GM19438 (cell line): ENCODE results near the gene STX4.
"Not testable (repeated sequence)": the region's sequence is repeated elsewhere in the genome, so short reads cannot be mapped to it uniquely, and the experiment has no call there.

ENCODE experiments used
- ATAC-seq: cut with Tn5 transposase; IDR thresholded peaks from one replicate; pipeline ENCODE4 v1.9.1; 2021; ENCODE audit warnings: low read depth; ENCODE audit not compliant: unreplicated experiment

STX4 gene

DNA sequence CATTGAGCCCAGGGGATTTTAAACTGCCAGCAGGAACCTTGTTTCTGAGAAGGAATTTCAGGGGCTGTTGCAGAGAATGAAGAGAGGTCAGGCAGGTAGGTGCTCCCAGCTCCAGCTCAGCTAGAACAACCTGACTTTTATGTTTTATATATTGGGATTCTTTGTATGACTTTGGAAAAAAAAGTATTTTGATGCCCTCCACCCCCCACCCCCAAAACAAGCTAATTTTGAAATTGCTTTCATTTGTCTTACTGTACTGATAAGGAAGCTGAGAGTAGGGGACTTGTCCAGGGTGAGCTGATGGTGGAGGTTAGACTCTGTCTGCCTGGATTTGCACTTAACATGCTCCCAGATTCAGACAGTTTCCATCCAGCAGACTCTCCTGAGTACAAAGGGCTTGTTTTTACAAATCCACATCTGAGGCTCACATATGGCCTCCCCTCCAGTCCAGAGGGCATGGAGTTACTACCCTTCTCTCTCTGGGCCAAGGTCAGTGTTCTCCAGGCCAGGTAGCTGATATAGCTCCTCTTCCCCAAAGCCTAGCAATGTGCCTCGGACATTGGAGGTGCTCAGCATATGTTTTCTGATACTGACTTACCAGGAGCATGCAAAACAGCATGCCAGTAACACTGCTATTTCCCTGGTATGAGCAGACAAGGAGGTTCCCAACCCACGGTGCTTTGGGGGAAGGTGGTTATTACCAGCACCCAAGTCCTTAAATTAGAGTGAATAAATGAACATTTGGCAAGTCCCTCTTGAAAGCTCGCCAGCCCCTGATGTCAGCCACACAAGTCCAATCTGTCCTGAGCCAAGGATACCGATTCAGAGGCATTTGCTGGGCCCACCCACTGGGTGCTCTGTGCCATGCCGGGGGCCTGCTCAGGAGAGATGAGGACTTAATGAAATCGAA lies 34.3 kb upstream of the STX4 start:
- no peak for ATAC-seq

GRCh38 chr16:31000671-31001382 lies 32.5 kb upstream of the STX4 start:
- ATAC-seq, result no peak

DNA sequence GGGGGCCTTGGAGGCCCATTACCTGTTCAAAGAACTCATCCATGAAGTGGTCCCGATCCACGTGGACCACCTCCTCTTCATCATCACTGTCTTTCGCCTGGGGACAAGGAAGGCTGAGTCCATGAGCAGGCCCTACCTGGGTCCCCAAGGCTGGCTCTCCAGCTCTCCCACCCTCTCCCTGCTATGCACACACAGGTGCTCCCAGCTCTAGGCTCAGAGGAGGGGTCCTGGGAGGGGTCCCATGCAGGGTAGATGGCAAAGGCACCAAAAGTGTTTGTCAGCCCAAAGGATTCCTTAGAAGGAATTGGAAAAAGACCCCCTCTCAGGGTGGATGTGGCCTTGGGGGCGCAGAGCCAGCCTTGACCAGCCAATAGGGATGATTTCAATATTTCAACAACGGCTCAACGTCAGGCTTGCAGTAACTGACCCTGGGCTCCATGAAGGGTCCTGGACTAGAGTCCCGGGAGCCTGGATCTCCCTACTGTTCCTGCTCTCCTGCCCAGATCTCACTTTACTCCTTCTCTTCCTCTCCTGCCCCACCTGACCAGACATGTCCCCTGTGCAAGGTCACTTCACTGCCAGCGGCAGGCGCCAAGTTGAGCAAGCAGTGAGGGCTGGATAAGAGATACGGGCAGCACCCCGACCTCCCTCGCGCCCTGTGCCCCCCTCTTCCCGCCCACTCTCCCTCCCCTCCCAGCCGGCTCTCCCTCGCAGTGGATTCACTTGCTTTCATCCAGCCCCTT lies 31.7 kb upstream of the STX4 start:
- no peak for ATAC-seq

DNA sequence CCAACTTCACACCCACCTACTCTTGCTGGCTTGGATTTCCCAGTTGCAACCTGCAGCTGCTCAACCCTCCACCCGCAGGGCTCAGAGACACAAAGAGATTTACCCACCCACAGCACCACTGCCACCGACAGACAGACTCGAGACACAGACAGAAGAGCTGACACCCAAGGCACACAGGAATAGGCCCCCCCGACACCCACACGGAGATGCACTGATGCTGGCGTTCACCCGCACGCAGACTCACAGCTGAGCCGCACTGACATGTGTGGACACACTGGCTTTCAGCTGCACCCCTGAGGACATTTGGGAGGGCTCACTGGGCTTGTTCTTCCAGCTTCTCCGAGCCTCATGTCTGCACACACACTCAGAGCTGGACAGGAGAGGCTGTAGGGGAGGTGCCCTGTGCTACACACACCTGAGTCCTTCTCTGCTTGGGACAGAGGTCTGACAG lies 31.1 kb upstream of the STX4 start:
- ATAC-seq, result no peak

- ATAC-seq, result no peak
These were observed 30.5 kb upstream of the STX4 start for GRCh38 chr16:31002862-31003341.

- no peak for ATAC-seq
These were observed 29.6 kb upstream of the STX4 start for GRCh38 chr16:31003744-31004143.

GRCh38 chr16:31004658-31005057 lies 28.7 kb upstream of the STX4 start:
- ATAC-seq, result no peak

DNA sequence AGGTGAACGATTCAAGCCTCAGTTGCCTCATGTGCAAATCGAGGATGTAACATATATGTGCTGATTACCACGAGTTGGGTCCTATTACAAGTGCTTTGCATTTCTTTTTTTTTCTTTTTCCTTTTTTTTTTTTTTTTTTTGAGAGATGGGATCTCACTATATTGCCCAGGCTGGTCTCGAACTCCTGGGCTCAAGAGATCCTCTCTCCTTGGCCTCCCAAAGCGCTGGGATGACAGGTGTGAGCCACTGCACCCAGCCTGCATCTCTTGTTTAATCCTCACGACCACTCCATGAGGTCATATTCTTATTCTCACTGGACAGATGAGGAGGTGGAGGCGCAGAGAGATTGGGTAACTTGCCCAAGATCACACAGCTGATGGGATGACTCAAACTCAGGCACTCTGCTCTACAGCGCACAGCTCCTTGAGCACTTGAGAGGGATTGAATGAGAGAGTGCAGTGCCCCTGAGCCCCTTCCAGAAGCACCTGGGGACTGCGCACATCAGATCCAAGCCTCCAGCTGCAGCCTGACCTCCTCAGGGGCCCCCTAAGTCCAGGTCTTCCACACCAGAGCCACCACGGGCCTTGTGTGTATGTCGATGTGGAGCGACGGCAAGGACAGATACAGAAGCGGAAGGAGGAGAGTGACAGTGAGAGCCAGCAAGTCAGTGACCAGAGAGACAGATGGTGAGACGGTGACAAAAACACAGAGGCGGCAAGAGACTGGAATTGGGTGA lies 27.8 kb upstream of the STX4 start:
- no peak for ATAC-seq

DNA sequence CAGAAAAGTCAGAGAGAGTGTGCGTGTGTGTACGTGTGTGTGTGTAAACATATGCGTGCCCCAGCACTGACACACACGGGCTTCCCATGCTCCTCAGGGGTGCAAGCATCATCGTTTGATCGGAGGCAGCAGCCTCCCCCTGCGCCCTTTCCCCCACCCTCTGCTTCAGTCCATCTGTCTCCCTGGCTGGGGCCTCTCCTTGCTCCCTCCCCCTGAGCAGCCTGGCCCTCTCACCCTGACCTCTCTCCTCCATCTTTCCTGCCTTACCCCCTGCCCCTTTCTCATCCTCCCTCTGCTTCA lies 27.3 kb upstream of the STX4 start:
- no peak for ATAC-seq

- ATAC-seq, result no peak
These were observed 26.8 kb upstream of the STX4 start for GRCh38 chr16:31006589-31006988.

- ATAC-seq, result no peak
These were observed 25.7 kb upstream of the STX4 start for GRCh38 chr16:31007684-31008083.

DNA sequence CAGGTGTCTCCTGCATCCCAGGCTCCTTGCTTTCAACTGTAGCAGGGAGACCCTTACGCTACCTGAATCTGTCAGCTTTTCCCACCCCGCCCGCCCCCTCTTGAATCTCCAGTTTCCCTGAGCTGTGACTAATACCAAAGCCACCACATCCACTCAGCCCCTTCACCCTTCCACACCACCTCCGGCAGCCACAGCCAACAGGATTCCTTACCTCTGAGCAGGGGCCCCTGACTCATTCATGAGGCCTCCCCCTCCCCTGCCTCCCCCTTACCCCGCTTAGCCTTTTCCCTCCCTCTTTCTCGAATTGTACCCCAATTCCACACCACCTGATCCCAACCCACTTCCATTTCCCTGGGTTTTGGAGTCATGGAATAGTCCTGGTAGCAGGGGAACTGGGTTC lies 25.2 kb upstream of the STX4 start:
- ATAC-seq, result no peak

- no peak for ATAC-seq
These were observed 24.8 kb upstream of the STX4 start for GRCh38 chr16:31008551-31008950.

- no peak for ATAC-seq
These were observed 24.2 kb upstream of the STX4 start for GRCh38 chr16:31009120-31009519.

DNA sequence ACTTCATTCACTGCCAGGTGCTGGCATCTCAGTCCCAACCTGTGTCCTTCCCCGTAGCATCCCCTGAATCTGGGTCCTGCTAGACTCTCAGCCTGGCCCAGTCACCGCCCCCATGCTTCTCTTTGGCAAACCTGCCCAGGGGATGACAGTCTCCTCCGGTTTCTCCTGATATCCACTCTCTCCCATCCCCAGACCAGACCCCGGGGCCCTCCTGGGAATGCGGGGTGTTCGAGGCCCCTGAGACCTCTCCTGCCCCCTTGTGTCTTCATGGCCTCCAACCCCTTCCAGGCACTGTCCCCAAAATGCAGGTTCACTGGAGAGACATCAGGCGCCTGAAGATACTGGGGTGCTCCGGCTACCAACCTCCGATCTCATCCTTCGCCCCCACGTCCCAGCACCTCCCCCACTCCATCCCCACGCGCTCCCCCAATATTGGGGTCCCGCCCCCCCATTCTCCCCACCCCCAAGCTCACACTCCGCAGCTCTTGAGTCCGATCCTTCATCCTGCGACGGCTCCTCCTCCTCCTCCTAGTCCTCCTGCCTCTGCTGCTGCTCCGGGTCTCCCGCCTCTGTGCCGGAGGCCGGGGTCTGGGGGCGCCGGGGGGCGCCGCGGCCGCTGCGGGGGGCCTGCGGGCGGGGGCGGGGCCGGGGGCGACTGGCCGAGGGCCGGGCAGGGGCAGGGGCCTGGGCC lies 23.3 kb upstream of the STX4 start:
- ATAC-seq, result no peak

GRCh38 chr16:31010585-31011325 lies 22.6 kb upstream of the STX4 start, which contains the start of gene STX1B:
Gene STX1B (minus strand): TSS chr16:31010638. CDS start chr16:31010396, 242 bp downstream.
- ATAC-seq, result no peak

DNA sequence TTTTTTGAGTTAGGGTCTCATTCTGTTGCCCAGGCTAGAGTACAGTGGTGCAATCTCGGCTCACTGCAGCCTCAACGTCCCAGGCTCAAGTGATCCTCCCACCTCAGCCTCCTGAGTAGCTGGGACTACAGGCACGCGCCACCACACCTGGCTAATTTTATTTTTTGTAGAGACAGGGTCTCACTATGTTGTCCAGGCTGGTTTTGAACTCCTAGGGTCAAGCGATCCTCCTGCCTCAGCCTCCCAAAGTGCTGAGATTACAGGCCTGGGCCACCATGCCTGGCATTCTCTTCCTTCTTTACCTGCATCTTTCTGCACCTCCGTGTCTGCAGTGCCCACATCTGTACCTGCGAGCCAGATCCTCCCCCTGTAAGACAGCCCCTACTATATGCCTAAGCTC lies 21.5 kb upstream of the STX4 start:
- ATAC-seq, result not testable (repeated sequence)

DNA sequence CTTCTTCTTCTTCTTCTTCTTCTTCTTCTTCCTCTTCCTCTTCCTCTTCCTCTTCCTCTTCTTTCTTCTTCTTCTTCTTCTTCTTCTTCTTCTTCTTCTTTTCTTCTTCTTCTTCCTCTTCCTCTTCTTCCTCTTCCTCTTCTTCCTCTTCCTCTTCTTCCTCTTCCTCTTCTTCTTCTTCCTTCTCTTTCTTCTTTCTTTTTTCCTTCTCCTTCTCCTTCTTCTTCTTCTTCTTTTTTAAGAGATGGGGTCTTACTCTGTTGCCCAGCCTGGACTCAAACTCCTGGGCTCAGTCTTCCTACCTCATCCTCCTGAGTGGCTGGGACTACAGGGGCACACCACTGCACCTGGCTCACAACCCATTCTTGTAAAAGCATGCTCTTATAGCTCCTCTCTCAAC lies 20.1 kb upstream of the STX4 start:
- ATAC-seq, result not testable (repeated sequence)

DNA sequence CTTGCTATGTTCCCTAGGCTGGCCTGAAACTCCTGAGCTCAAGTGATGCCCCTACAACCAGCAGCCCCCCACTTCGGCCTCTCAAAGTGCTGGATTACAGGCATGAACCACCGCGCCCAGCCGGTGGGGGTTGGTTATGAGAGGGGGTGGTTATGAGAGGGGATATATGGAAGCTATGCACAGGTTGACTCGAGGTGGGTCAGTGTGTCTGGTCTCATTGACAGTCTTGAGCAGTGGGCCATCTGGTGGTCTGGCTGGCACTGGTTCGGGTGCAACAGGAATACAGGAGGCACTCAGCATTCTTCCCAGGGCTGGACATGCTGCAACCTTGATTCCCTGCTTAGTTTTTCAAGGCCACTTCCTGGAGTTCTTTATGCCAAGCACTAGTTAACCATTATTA lies 17.3 kb upstream of the STX4 start:
- ATAC-seq, result no peak
